Erythroblast (primary cell): Measurements from ENCODE around the gene RSPH9.

ENCODE experiments used
- GATA1 ChIP-seq: IDR thresholded peaks from 2 replicates; pipeline ENCODE4 v1.6.1; 2011; ENCODE audit warnings: low read depth, mild to moderate bottlenecking, control low read depth, low read length, moderate library complexity
- POLR2A ChIP-seq: IDR thresholded peaks from 2 replicates; pipeline ENCODE4 v1.6.1; 2011; ENCODE audit warnings: mild to moderate bottlenecking, low read length

GRCh38 chr6:43616725-43617472 lies 27.9 kb upstream of the RSPH9 start:
- TF ChIP-seq POLR2A (peak; percentile 8), GATA1 (no peak)
